K562 (cell line): ENCODE measurements around the gene ZSCAN32. TPM values are rescaled to one million over a fixed set of nuclear protein-coding genes. Genes with fewer than 3 reads are reported as not detected.

Source experiments
- CBX5 ChIP-seq: IDR thresholded peaks from 2 replicates; pipeline ENCODE4 v1.6.1; 2014; ENCODE audit warnings: low read depth, borderline replicate concordance
- CREM ChIP-seq: IDR thresholded peaks from 2 replicates; pipeline ENCODE4 v1.6.1; 2014; ENCODE audit warnings: antibody characterized with exemption, low read depth
- CXXC5 ChIP-seq: fragments of 250-450 bp; sonication (Bioruptor Pico); IDR thresholded peaks from 2 replicates; pipeline ENCODE4 v1.8.0; 2022; ENCODE audit warnings: inconsistent platforms, mild to moderate bottlenecking, moderate library complexity
- DPF2 ChIP-seq: fragments of 450-650 bp; IDR thresholded peaks from 2 replicates; pipeline ENCODE4 v1.6.1; 2016
- EHMT2 ChIP-seq: fragments of 450-650 bp; IDR thresholded peaks from 2 replicates; pipeline ENCODE4 v1.6.1; 2018; ENCODE audit warnings: antibody characterized with exemption
- MED1 ChIP-seq: sonication (generic); formaldehyde crosslinking; IDR thresholded peaks from 2 replicates; pipeline ENCODE4 v1.8.1; 2023; ENCODE audit warnings: missing genetic modification reagents, borderline replicate concordance
- NBN ChIP-seq: fragments of 450-650 bp; IDR thresholded peaks from 2 replicates; pipeline ENCODE4 v1.6.1; 2016; ENCODE audit warnings: low read depth, mild to moderate bottlenecking
- NFE2 ChIP-seq: IDR thresholded peaks from 2 replicates; pipeline ENCODE4 v1.6.1; 2014; ENCODE audit warnings: antibody characterized with exemption, low read depth
- PML ChIP-seq: IDR thresholded peaks from 2 replicates; pipeline ENCODE4 v1.6.1; 2012; ENCODE audit warnings: low read length, inconsistent platforms
- POLR2B ChIP-seq: fragments of 450-650 bp; IDR thresholded peaks from 2 replicates; pipeline ENCODE4 v1.6.1; 2018; ENCODE audit warnings: low read depth; ENCODE audit not compliant: partially characterized antibody
- SIN3B ChIP-seq: fragments of 450-650 bp; IDR thresholded peaks from 2 replicates; pipeline ENCODE4 v1.6.1; 2017; ENCODE audit warnings: low read depth, mild to moderate bottlenecking, moderate library complexity
- SMARCE1 ChIP-seq: fragments of 450-650 bp; IDR thresholded peaks from 2 replicates; pipeline ENCODE4 v1.7.1; 2016; ENCODE audit warnings: mild to moderate bottlenecking
- SMC3 ChIP-seq: conservative IDR thresholded peaks from 2 replicates; pipeline ENCODE4 v1.6.1; 2011; ENCODE audit warnings: low read depth, low read length, improper control_type of control experiment; ENCODE audit not compliant: insufficient read depth
- THAP12 ChIP-seq: fragments of 250-450 bp; sonication (Bioruptor Pico); IDR thresholded peaks from 2 replicates; pipeline ENCODE4 v1.9.0; 2021; ENCODE audit warnings: mild to moderate bottlenecking, inconsistent platforms
- ZKSCAN3 ChIP-seq: fragments of 250-450 bp; sonication (Bioruptor Pico); IDR thresholded peaks from 2 replicates; pipeline ENCODE4 v1.4.0; 2020
- ZNF583 ChIP-seq: fragments of 250-450 bp; sonication (Bioruptor Pico); IDR thresholded peaks from 2 replicates; pipeline ENCODE4 v1.4.0; 2020
- ZNF766 ChIP-seq: fragments of 200-800 bp; sonication (Bioruptor generic); conservative IDR thresholded peaks from 2 replicates; pipeline ENCODE4 v1.6.1; 2016; ENCODE audit warnings: missing genetic modification characterization, missing compliant biosample characterization
- ZZZ3 ChIP-seq: fragments of 450-650 bp; IDR thresholded peaks from 2 replicates; pipeline ENCODE4 v1.6.1; 2016; ENCODE audit warnings: antibody characterized with exemption, mild to moderate bottlenecking, moderate library complexity
- polyA plus RNA-seq, 8 experiments: library from polyadenylated mRNA; depleted of rRNA in 4 of 8; stranded (reverse) in 5 of 8; unstranded in 3 of 8; fragments of >200 nt; fragmentation: Nextera tagmentation in 2 of 8; fragmentation: Illumina TruSeq in 1 of 8; extraction: Ambion mirVana in 2 of 8; extraction: Trizol in 1 of 8; gene quantifications; 2 replicates each; pipeline versions ENCODE4 v1.2.1 to v1.2.3, GENCODE V29; 2011 to 2014; ENCODE audit warnings: inconsistent platforms in 1 of 8, missing spikeins in 1 of 8
- total RNA-seq, 7 experiments: library from RNA; depleted of rRNA in 6 of 7; stranded (reverse); fragments of >200 nt in 6 of 7; fragmentation: Illumina TruSeq in 2 of 7; extraction: Trizol in 2 of 7; gene quantifications; 2 replicates each; pipeline versions ENCODE4 v1.2.1 to v1.2.3, GENCODE V29; 2011 to 2021; ENCODE audit warnings: low replicate concordance in 1 of 7
- TF ChIP-seq, protein P1 (sequence below): fragments of 200-800 bp; sonication (Bioruptor generic); IDR thresholded peaks from 2 replicates; pipeline ENCODE4 v1.6.1; 2017; ENCODE audit warnings: missing genetic modification characterization, missing compliant biosample characterization
- TF ChIP-seq, protein P2 (sequence below): IDR thresholded peaks from 2 replicates; pipeline ENCODE4 v1.6.1; 2016; ENCODE audit warnings: missing genetic modification characterization, missing compliant biosample characterization

Gene ZSCAN32
- total and polyA plus RNA-seq, 9 of the 15 experiments (the other 6 are each of a cell fraction or from before 2014, with no cell fraction given) = 16.0 to 29.4 (median 19.2) TPM

GRCh38 chr16:3388325-3388724 is 12.5 kb downstream of the ZSCAN32 start (continued):
- TF ChIP-seq THAP12 (CRISPR knock-in tag) = no peak
- TF ChIP-seq EHMT2 = peak; percentile 58; the same call in 1 of the 2 replicates
- TF ChIP-seq CXXC5 (CRISPR knock-in tag) = peak; percentile 67
- TF ChIP-seq ZNF583 (CRISPR knock-in tag) = no peak
- TF ChIP-seq, protein P1, sequence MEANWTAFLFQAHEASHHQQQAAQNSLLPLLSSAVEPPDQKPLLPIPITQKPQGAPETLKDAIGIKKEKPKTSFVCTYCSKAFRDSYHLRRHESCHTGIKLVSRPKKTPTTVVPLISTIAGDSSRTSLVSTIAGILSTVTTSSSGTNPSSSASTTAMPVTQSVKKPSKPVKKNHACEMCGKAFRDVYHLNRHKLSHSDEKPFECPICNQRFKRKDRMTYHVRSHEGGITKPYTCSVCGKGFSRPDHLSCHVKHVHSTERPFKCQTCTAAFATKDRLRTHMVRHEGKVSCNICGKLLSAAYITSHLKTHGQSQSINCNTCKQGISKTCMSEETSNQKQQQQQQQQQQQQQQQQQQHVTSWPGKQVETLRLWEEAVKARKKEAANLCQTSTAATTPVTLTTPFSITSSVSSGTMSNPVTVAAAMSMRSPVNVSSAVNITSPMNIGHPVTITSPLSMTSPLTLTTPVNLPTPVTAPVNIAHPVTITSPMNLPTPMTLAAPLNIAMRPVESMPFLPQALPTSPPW (CRISPR knock-in tag) = peak; percentile 24; the same call in 1 of the 2 replicates
- no peak for TF ChIP-seq SIN3B
- peak; percentile 95 for TF ChIP-seq SMARCE1
- no peak for TF ChIP-seq ZZZ3
- TF ChIP-seq NFE2 = 0 out of 2 replicates have a peak, but pooled peaks have one; percentile 36
- TF ChIP-seq POLR2B = no peak
- peak; percentile 59; the same call in 1 of the 2 replicates for TF ChIP-seq CBX5
- peak; percentile 78 for TF ChIP-seq PML
- TF ChIP-seq NBN = peak; percentile 49; the same call in 1 of the 2 replicates
- TF ChIP-seq MED1 (CRISPR knock-in tag) = no peak
- TF ChIP-seq, protein P2, sequence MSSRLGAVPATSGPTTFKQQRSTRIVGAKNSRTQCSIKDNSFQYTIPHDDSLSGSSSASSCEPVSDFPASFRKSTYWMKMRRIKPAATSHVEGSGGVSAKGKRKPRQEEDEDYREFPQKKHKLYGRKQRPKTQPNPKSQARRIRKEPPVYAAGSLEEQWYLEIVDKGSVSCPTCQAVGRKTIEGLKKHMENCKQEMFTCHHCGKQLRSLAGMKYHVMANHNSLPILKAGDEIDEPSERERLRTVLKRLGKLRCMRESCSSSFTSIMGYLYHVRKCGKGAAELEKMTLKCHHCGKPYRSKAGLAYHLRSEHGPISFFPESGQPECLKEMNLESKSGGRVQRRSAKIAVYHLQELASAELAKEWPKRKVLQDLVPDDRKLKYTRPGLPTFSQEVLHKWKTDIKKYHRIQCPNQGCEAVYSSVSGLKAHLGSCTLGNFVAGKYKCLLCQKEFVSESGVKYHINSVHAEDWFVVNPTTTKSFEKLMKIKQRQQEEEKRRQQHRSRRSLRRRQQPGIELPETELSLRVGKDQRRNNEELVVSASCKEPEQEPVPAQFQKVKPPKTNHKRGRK (tag) = no peak
- peak; percentile 68 for TF ChIP-seq CREM
- TF ChIP-seq ZKSCAN3 (CRISPR knock-in tag) = no peak
- 0 out of 2 replicates have a peak, but pooled peaks have one; percentile 63 for TF ChIP-seq ZNF766
- no peak for TF ChIP-seq SMC3
- TF ChIP-seq DPF2 = peak; percentile 95
